Fibroblast of peridontal ligament (primary cell): ENCODE results near the gene MCF2L.

ENCODE experiments used
- DNase-seq: peaks from one replicate; pipeline ENCODE4 v3.0.0-alpha.2; 2010; ENCODE audit errors: extremely low read depth

MCF2L gene

DNA sequence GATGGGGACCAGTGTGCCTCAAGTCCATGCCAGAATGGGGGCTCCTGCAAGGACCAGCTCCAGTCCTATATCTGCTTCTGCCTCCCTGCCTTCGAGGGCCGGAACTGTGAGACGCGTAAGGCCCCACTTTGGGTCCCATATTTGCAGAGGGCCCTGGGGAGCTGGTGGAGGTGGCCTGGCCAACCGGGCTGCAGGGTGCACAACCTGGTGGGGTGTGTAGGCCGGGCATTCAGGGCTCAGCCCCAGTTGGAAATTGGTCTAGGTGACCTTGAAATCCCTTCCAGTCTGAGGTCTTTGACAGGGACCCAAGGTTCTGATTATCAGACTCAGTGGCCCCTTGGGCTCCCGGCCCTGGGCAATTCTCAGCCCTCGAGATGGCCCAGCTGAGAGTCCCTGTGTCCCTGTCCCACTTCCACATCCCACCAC is 144.8 kb downstream of the MCF2L start:
- DNase-seq: no peak

GRCh38 chr13:113114511-113115362 is 145.7 kb downstream of the MCF2L start:
- DNase-seq: no peak

- DNase-seq: no peak
Measured at GRCh38 chr13:113115363-113116205, 146.6 kb downstream of the MCF2L start.

GRCh38 chr13:113116206-113116800 is 147.3 kb downstream of the MCF2L start:
- no peak for DNase-seq

- DNase-seq: no peak
Measured at GRCh38 chr13:113116871-113117271, 147.9 kb downstream of the MCF2L start.

DNA sequence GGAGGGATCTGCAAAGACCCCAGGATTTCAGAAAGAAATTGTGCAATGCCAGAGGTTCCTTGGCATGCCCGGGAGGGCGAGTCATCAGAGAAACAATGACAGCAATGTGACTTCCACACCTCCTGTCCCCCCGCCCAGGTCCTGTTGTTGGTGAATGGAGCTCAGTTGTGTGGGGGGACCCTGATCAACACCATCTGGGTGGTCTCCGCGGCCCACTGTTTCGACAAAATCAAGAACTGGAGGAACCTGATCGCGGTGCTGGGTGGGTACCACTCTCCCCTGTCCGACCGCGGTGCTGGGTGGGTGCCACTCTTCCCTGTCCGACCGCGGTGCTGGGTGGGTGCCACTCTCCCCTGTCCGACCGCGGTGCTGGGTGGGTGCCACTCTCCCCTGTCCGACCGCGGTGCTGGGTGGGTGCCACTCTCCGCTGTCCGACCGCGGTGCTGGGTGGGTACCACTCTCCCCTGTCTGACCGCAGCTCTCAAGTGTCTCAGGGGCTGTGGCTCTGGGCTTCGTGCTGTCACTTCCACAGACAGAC is 148.4 kb downstream of the MCF2L start:
- DNase-seq: no peak

DNA sequence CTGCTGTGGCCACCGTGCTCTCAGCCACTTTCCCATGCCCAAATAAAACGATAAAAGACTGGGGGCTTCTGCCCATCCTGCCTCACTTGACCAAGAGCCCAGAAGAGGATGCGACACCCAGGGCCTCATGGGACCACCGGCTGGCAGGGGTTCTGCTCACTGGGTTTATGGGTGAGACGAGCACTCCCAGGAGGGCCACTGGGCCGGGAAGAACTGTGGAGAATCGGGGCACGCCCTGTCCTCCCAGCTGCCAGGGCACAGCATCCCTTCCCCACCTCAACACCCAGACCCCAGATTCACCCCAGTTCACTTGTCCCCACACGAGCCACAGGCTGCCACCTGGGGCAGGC is 148.9 kb downstream of the MCF2L start:
- DNase-seq: no peak

- DNase-seq: no peak
Measured at GRCh38 chr13:113118261-113119021, 149.4 kb downstream of the MCF2L start.

GRCh38 chr13:113119166-113119821 is 150.3 kb downstream of the MCF2L start:
- DNase-seq: no peak

GRCh38 chr13:113119822-113120189 is 150.8 kb downstream of the MCF2L start:
- no peak for DNase-seq

DNA sequence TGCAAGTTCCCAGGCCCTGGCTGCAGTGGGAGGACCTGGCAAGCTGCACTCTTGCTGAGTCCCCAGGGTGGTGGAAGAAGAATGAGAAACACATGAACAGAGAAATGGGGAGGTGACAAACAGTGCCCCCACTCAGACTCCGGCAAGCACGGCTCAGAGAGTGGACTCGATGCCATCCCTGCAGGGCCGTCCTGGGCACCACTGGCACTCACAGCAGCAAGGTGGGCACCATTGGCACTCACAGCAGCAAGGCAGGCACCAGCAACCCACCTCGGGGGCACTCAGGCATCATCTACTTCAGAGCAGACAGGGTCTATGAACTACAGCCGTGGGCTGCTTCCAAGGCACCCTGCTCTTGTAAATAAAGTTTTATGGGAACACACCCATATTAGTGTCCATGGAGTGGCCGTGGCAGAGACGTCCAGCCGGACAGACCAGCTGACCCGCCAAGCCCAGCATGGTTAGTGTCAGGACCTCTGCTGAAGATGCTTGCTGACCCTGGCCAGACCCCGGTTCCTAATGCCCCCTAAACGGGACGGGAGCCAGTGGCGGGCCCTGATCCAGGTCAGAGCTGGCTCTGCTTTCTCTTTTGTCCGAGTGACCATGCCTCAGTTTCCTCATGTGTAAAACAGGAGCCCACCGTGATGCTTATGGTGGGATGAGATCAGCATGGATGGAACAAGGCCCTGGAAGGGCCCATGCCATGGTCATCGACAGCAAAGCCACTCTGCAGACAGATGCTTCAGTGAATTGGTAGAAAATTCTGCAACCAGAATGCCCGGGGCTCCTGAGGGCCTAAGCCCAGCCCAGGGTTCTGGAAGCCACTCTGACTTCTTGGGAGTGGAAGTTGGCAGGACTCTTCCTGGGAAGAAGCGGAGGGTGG is 151.5 kb downstream of the MCF2L start:
- DNase-seq: no peak

GRCh38 chr13:113121183-113121927 is 152.3 kb downstream of the MCF2L start:
- no peak for DNase-seq

DNA sequence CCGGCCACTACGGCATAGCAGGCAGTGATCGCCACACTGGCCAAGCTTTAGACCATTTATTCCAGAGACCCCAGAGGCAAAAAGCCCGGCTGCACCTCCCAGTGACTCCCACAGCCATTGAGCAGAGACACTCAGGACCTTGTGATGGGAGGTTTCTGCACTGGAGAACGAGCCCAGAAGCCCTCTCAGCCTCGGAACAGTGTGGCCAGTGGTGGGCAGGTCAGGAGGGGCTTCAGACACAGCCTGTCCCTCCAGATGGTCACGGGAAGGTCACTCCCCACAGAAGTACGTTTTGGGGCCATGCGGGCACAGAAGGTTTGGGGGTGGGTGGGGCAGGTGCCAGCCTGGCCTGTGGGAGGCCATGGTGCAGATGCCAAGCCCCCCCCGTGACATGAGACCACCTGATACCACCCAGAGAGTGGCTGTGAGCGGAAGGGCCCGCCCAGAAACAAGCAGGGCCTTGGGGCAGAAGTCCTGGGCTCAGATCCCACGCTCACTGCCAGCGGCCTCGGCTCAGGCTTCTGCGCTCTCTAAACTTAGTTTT is 153.0 kb downstream of the MCF2L start:
- no peak for DNase-seq

DNA sequence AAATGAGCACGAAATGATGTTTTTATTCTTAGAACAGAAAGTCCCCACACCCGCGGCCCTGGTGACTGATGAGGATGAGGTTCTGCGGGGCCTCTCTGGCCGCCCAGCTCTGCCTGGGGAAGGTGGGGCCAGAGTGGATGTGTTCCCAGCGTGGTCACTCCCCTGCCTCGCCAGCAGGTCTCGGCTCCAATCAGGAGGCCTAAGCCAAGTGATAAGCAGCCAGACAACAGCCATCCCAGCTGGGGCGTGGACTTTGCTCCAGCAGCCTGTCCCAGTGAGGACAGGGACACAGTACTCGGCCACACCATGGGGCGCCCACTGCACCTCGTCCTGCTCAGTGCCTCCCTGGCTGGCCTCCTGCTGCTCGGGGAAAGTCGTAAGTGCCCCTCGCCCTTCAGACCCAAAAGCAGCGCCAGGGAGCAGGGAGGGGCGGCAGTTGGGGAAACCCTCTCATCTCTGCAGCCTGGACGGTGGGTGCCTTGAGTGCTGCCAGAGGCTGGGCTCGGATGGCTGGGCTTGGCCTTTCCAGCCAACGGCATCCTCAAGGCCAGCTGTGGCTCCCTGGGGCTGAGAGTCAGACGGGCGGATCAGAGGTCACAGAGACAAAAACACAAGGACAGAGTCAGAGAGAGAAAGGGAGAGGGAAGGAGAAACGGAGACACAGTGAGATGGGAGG is 153.7 kb downstream of the MCF2L start, which contains the start of gene F10:
Gene F10, plus strand, starts transcription at position 250 of the 676 bp plus-strand sequence. Its CDS starts 57 bp downstream, at position 307.
- peak; percentile 61 for DNase-seq

GRCh38 chr13:113123226-113124201 is 154.5 kb downstream of the MCF2L start:
- no peak for DNase-seq

DNA sequence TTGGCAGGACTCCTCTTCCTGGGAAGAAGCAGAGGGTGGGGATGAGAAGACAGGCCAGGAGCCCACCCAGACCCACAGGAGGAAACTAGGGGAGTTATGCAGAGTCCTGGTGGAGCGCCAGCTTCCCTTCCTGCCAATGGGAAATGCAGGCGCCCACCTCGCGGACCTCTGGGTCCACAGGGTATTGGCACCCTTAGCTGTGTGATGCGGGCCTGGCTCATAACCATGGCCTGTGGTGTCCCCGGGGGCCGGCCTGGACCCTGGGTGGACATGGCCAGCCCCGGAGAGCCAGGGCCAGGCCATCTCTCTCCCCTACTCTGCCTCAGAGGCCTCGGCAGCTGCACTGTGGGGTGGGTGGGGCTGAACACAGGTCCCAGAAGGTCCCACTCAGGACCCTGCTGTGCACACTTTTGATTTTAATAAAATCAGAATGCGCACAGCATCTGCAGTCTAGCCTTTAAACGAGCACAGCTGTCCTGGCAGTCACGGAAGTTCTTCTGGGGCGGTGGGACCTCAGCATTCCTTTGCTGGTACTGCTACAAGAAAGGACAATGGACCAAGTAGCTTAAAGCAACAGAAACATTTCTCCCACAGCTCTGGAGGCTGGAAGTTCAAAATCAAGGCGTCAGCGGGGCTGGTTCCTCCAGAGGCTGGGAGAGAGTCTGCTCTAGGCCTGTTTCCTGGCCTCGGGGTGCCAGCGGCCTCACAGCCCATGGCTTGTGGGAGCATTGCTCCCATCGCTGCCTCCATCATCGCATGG is 155.4 kb downstream of the MCF2L start:
- no peak for DNase-seq
